IMR-90 (cell line): ENCODE data around the gene KLHL41. TPM values are rescaled to one million over a fixed set of nuclear protein-coding genes. Genes with fewer than 3 reads are reported as not detected.

Source experiments
- ATAC-seq: fragments of 200-7000 bp; cut with Tn5 transposase; 2 replicates; pipeline ENCODE4 v1.9.1; 2020; ENCODE audit warnings: low read depth, mild to moderate bottlenecking, moderate library complexity
- BruUV-seq: library from RNA; stranded (reverse); fragments of 400-500 nt; replicated peaks from 2 replicates; lab custom pipeline; 2021; lab: Mats Ljungman, UMichigan
- CTCF ChIA-PET: fragments of 300-600 bp; formaldehyde crosslinking; extraction: SDS; loops from one replicate; lab custom pipeline; 2021; ENCODE audit warnings: antibody characterized with exemption; lab: Yijun Ruan, JAX
- POLR2A ChIA-PET: fragments of 300-600 bp; sonication (Branson Sonifier 250); formaldehyde crosslinking; loops from one replicate; lab custom pipeline; 2022; ENCODE audit warnings: antibody characterized with exemption; ENCODE audit not compliant: unreplicated experiment; lab: Charles Lee
- DNase-seq: peaks from one replicate; pipeline ENCODE4 v3.0.0; 2013
- H2AFZ ChIP-seq: replicated peaks from 2 replicates; pipeline ENCODE3; 2013; ENCODE audit warnings: low read length, mild to moderate bottlenecking; ENCODE audit not compliant: poor library complexity
- H2AK5ac ChIP-seq: 2 replicates; pipeline ENCODE4 v1.6.1; 2013; ENCODE audit warnings: low read depth, low read length, inconsistent platforms
- H2AK9ac ChIP-seq: replicated peaks from 2 replicates; pipeline ENCODE3; 2013; ENCODE audit warnings: mild to moderate bottlenecking, low read depth, low read length, moderate library complexity; ENCODE audit not compliant: poor library complexity
- H2BK120ac ChIP-seq: 2 replicates; pipeline ENCODE4 v1.6.1; 2013; ENCODE audit warnings: low read depth, low read length, inconsistent platforms
- H2BK15ac ChIP-seq: 3 replicates; pipeline ENCODE4 v1.6.1; 2013; ENCODE audit warnings: low read depth, low read length, inconsistent platforms
- H2BK20ac ChIP-seq: 2 replicates; pipeline ENCODE4 v1.6.1; 2013; ENCODE audit warnings: low read depth, mild to moderate bottlenecking, inconsistent platforms, low read length, moderate library complexity
- H2BK5ac ChIP-seq: 2 replicates; pipeline ENCODE4 v1.6.1; 2013; ENCODE audit warnings: mild to moderate bottlenecking, low read depth, low read length, inconsistent platforms; ENCODE audit not compliant: poor library complexity, severe bottlenecking
- H3K14ac ChIP-seq: replicated peaks from 2 replicates; pipeline ENCODE4 v1.6.1; 2013; ENCODE audit warnings: low read depth, low read length, inconsistent platforms
- H3K18ac ChIP-seq: 2 replicates; pipeline ENCODE4 v1.6.1; 2013; ENCODE audit warnings: low read depth, low read length, control low read depth
- H3K23ac ChIP-seq: 2 replicates; pipeline ENCODE4 v1.6.1; 2013; ENCODE audit warnings: low read depth, low read length, inconsistent platforms
- H3K27ac ChIP-seq: 2 replicates; pipeline ENCODE4 v1.5.1; 2013; ENCODE audit warnings: mild to moderate bottlenecking, control low read depth, low read length; ENCODE audit not compliant: insufficient read depth
- H3K27me3 ChIP-seq: 2 replicates; pipeline ENCODE4 v1.6.1; 2013; ENCODE audit warnings: low read length; ENCODE audit not compliant: control insufficient read depth, insufficient read depth
- H3K36me3 ChIP-seq: 2 replicates; pipeline ENCODE4 v1.6.1; 2013; ENCODE audit warnings: low read length, mixed read lengths; ENCODE audit not compliant: control insufficient read depth, insufficient read depth
- H3K4ac ChIP-seq: 2 replicates; pipeline ENCODE4 v1.6.1; 2013; ENCODE audit warnings: low read depth, low read length, inconsistent platforms
- H3K4me1 ChIP-seq: 2 replicates; pipeline ENCODE4 v1.6.1; 2013; ENCODE audit warnings: low read length, mixed read lengths; ENCODE audit not compliant: control insufficient read depth, insufficient read depth
- H3K4me2 ChIP-seq: 2 replicates; pipeline ENCODE4 v1.6.1; 2013; ENCODE audit warnings: low read depth, mild to moderate bottlenecking, control low read depth, low read length, moderate library complexity
- H3K4me3 ChIP-seq: 2 replicates; pipeline ENCODE4 v1.5.1; 2013; ENCODE audit warnings: low read depth, mild to moderate bottlenecking, control low read depth, low read length, moderate library complexity; ENCODE audit not compliant: insufficient read depth
- H3K56ac ChIP-seq: 2 replicates; pipeline ENCODE4 v1.6.1; 2013; ENCODE audit warnings: low read length, inconsistent platforms; ENCODE audit not compliant: insufficient read depth; ENCODE audit errors: extremely low read depth
- H3K79me1 ChIP-seq, 2 experiments: 2 replicates each; pipeline ENCODE4 v1.6.1; 2013; ENCODE audit warnings: low read length in 2 of 2, inconsistent platforms in 1 of 2, low read depth in 1 of 2
- H3K9ac ChIP-seq: 2 replicates; pipeline ENCODE4 v1.6.1; 2013; ENCODE audit warnings: low read depth, low read length, control low read depth
- H3K9me1 ChIP-seq: 2 replicates; pipeline ENCODE4 v1.6.1; 2013; ENCODE audit warnings: low read length, inconsistent platforms; ENCODE audit not compliant: insufficient read depth
- H3K9me3 ChIP-seq: 2 replicates; pipeline ENCODE4 v1.6.1; 2013; ENCODE audit warnings: low read length; ENCODE audit not compliant: control insufficient read depth, insufficient read depth
- H4K20me1 ChIP-seq: 2 replicates; pipeline ENCODE4 v1.6.1; 2013; ENCODE audit warnings: low read length, inconsistent platforms; ENCODE audit not compliant: insufficient read depth
- H4K5ac ChIP-seq: 2 replicates; pipeline ENCODE4 v1.6.1; 2013; ENCODE audit warnings: mild to moderate bottlenecking, low read depth, low read length, control low read depth
- H4K8ac ChIP-seq, 2 experiments: 2 replicates each; pipeline ENCODE4 v1.6.1; 2013; ENCODE audit warnings: low read depth in 2 of 2, low read length in 2 of 2, control low read depth in 1 of 2, inconsistent platforms in 1 of 2
- H4K91ac ChIP-seq: 2 replicates; pipeline ENCODE4 v1.6.1; 2013; ENCODE audit warnings: low read depth, low read length, inconsistent platforms; ENCODE audit not compliant: insufficient read depth
- BHLHE40 ChIP-seq: fragments of 150-350 bp; IDR thresholded peaks from 2 replicates; pipeline ENCODE4 v1.6.1; 2016; ENCODE audit warnings: mild to moderate bottlenecking, low read depth, low read length
- CEBPB ChIP-seq: IDR thresholded peaks from 2 replicates; pipeline ENCODE4 v1.6.1; 2012; ENCODE audit warnings: low read depth, low read length, improper control_type of control experiment
- CHD1 ChIP-seq: IDR thresholded peaks from 2 replicates; pipeline ENCODE4 v1.6.1; 2012; ENCODE audit warnings: low read depth, low read length, improper control_type of control experiment
- FOS ChIP-seq: fragments of 150-350 bp; IDR thresholded peaks from 2 replicates; pipeline ENCODE4 v1.6.1; 2016; ENCODE audit warnings: low read depth, low read length
- MAFK ChIP-seq: IDR thresholded peaks from 2 replicates; pipeline ENCODE4 v1.6.1; 2012; ENCODE audit warnings: low read depth, low read length, improper control_type of control experiment
- MXI1 ChIP-seq: IDR thresholded peaks from 2 replicates; pipeline ENCODE4 v1.6.1; 2012; ENCODE audit warnings: low read depth, mild to moderate bottlenecking, low read length, moderate library complexity, borderline replicate concordance
- NFE2L2 ChIP-seq: fragments of 150-350 bp; IDR thresholded peaks from 2 replicates; pipeline ENCODE4 v1.6.1; 2016; ENCODE audit warnings: low read depth, mild to moderate bottlenecking, low read length
- POLR2A ChIP-seq: IDR thresholded peaks from 2 replicates; pipeline ENCODE4 v1.6.1; 2012; ENCODE audit warnings: mild to moderate bottlenecking, low read depth, low read length
- RAD21 ChIP-seq: IDR thresholded peaks from 2 replicates; pipeline ENCODE4 v1.6.1; 2012; ENCODE audit warnings: low read length, improper control_type of control experiment
- RCOR1 ChIP-seq: IDR thresholded peaks from 2 replicates; pipeline ENCODE4 v1.6.1; 2012; ENCODE audit warnings: mild to moderate bottlenecking, low read length, improper control_type of control experiment; ENCODE audit not compliant: insufficient replicate concordance
- RFX5 ChIP-seq: IDR thresholded peaks from 2 replicates; pipeline ENCODE4 v1.8.0; 2012; ENCODE audit warnings: low read depth, mild to moderate bottlenecking, low read length, moderate library complexity
- SMC3 ChIP-seq: fragments of 150-350 bp; IDR thresholded peaks from 2 replicates; pipeline ENCODE4 v1.6.1; 2016; ENCODE audit warnings: low read depth, mild to moderate bottlenecking, antibody characterized with exemption, low read length, moderate library complexity
- WGBS, 2 experiments: methylation state at CpG; one replicate each; pipeline versions ENCODE4 v1.1.5 to v1.1.7; 2013; ENCODE audit warnings: missing lambda C conversion rate in 2 of 2; ENCODE audit not compliant: insufficient read length in 1 of 2; ENCODE audit errors: extremely low coverage in 2 of 2; 5-methylcytosine and 5-hydroxymethylcytosine counted together
- dilution Hi-C: fragments of 300-500 bp; cut with HindIII; formaldehyde crosslinking; loops from one replicate; pipeline ENCODE4 v1.14.3; 2018; ENCODE audit warnings: low sequenced_read_pairs; ENCODE audit not compliant: unreplicated experiment
- in situ Hi-C: fragments of 300-500 bp; cut with MboI; formaldehyde crosslinking; loops from 3 replicates; pipeline ENCODE4 v1.14.3; 2019; ENCODE audit warnings: low sequenced_read_pairs, inconsistent platforms, mixed read lengths
- intact Hi-C: fragments of 100-400 bp; cut with micrococcal nuclease; formaldehyde crosslinking; loops from 2 replicates; pipeline ENCODE4 v1.10.0; 2022
- polyA plus RNA-seq, 3 experiments: library from polyadenylated mRNA; depleted of rRNA; stranded (reverse); fragments of >200 nt; gene quantifications; 2 replicates each; pipeline ENCODE4 v1.2.3, GENCODE V29; 2012; ENCODE audit warnings: low replicate concordance in 1 of 3
- total RNA-seq: library from RNA; depleted of rRNA; stranded (reverse); fragments of >200 nt; gene quantifications from 2 replicates; pipeline ENCODE4 v1.2.3, GENCODE V29; 2012
- TF ChIP-seq, protein P1 (sequence below): fragments of 150-350 bp; IDR thresholded peaks from 2 replicates; pipeline ENCODE4 v1.6.1; 2017; ENCODE audit warnings: mild to moderate bottlenecking, antibody characterized with exemption, low read length, low read depth
- TF ChIP-seq, protein P2 (sequence below): fragments of 150-350 bp; IDR thresholded peaks from 2 replicates; pipeline ENCODE4 v1.6.1; 2016; ENCODE audit warnings: low read depth, mild to moderate bottlenecking, low read length, moderate library complexity, borderline replicate concordance
- TF ChIP-seq, protein P3 (sequence below): conservative IDR thresholded peaks from 2 replicates; pipeline ENCODE4 v1.5.1; 2012; ENCODE audit warnings: mild to moderate bottlenecking, low read depth, low read length, improper control_type of control experiment

Gene KLHL41
- total and polyA plus RNA-seq, 2 of the 4 experiments (the other 2 are of a cell fraction): 0.10 to 0.18 TPM

DNA sequence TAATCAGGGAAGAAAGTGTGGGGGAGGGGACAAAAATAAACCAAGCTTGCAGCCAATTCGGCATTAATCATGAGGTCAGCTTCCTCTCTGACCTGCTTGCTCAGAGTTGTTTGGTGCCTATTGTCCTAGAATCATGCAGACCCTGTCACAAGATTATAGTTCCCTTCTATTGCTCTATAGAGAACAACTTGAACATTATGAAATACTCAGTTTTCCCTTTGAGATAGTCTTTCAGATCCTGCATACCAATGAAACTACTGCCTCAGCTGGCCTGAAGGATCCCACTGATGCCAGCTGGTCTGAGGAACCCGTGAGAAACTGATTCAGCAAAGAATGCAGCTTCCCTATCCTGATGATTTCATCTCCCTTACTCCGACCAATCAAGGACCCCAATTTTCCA lies 31.2 kb upstream of the KLHL41 start:
- Histone ChIP-seq H3K9me1 (0 out of 2 replicates have a peak, but pooled peaks cover 8% of the 10 kb centered on the region), H3K4me3 (no peak overlapping the region), H4K91ac (no peak overlapping the region), H4K20me1 (no peaks in the 10 kb centered on the region), H3K14ac (no peak overlapping the region), H2BK5ac (no peak overlapping the region), H3K79me1 (peaks cover 0 to 14% of the 10 kb centered on the region in 2 experiments; a peak in 2 of 4 replicates), H2AK5ac (no peak overlapping the region), H2BK120ac (no peak overlapping the region), H3K4me1 (peaks cover 8% of the 10 kb centered on the region), H3K27me3 (no peaks in the 10 kb centered on the region), H3K4me2 (no peak overlapping the region; the same call in 1 of the 2 replicates), H3K36me3 (no peaks in the 10 kb centered on the region), H2AFZ (peak overlapping the region; percentile 97), H2BK20ac (no peak overlapping the region), H4K5ac (peak overlapping the region; percentile 95), H3K9ac (no peak overlapping the region), H2AK9ac (no peak overlapping the region), H3K27ac (no peak overlapping the region), H3K4ac (no peak overlapping the region), H4K8ac (peak overlapping the region; percentile 91 to 98; a peak in 2 of 4 replicates), H2BK15ac (no peak overlapping the region), H3K56ac (no peak overlapping the region), H3K9me3 (no peaks in the 10 kb centered on the region), H3K18ac (no peak overlapping the region), H3K23ac (no peak overlapping the region)
- no peak for ATAC-seq
- TF ChIP-seq RFX5 (no peak), NFE2L2 (no peak), CEBPB (no peak), POLR2A (no peak), MXI1 (no peak), SMC3 (no peak), CHD1 (no peak), FOS (no peak), MAFK (no peak), RAD21 (no peak), BHLHE40 (no peak), RCOR1 (no peak)
- TF ChIP-seq, protein P1, sequence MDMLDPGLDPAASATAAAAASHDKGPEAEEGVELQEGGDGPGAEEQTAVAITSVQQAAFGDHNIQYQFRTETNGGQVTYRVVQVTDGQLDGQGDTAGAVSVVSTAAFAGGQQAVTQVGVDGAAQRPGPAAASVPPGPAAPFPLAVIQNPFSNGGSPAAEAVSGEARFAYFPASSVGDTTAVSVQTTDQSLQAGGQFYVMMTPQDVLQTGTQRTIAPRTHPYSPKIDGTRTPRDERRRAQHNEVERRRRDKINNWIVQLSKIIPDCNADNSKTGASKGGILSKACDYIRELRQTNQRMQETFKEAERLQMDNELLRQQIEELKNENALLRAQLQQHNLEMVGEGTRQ: no peak
- TF ChIP-seq, protein P2, sequence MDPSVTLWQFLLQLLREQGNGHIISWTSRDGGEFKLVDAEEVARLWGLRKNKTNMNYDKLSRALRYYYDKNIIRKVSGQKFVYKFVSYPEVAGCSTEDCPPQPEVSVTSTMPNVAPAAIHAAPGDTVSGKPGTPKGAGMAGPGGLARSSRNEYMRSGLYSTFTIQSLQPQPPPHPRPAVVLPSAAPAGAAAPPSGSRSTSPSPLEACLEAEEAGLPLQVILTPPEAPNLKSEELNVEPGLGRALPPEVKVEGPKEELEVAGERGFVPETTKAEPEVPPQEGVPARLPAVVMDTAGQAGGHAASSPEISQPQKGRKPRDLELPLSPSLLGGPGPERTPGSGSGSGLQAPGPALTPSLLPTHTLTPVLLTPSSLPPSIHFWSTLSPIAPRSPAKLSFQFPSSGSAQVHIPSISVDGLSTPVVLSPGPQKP: no peak
- TF ChIP-seq, protein P3, sequence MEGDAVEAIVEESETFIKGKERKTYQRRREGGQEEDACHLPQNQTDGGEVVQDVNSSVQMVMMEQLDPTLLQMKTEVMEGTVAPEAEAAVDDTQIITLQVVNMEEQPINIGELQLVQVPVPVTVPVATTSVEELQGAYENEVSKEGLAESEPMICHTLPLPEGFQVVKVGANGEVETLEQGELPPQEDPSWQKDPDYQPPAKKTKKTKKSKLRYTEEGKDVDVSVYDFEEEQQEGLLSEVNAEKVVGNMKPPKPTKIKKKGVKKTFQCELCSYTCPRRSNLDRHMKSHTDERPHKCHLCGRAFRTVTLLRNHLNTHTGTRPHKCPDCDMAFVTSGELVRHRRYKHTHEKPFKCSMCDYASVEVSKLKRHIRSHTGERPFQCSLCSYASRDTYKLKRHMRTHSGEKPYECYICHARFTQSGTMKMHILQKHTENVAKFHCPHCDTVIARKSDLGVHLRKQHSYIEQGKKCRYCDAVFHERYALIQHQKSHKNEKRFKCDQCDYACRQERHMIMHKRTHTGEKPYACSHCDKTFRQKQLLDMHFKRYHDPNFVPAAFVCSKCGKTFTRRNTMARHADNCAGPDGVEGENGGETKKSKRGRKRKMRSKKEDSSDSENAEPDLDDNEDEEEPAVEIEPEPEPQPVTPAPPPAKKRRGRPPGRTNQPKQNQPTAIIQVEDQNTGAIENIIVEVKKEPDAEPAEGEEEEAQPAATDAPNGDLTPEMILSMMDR: no peak
- intact Hi-C loops (loop anchor here (2.0 kb wide), 1 partner anchor 320 kb away; the partner anchor contains the start of gene SSB), in situ Hi-C loops (no loop called here), dilution Hi-C loops (no loop called here)
- BruUV-seq: no TSS peak
- DNase-seq: peak; percentile 58
- ChIA-PET CTCF (interaction anchor here (1.2 kb wide), 1 partner anchor 16 kb away, joined by 9 read pairs; no protein-coding TSS in a partner anchor), POLR2A (no interaction called here)
- WGBS, 2 experiments: no CpG with 5 or more reads among the region's 3 CpGs
